ENCODE data around the gene PIGU.

GRCh38 chr20:34583544-34583943, 93.3 kb downstream of the PIGU start:
- no peak for TF ChIP-seq CTCF (IDR thresholded peaks at IDR 0.05)
- TF ChIP-seq, protein P1, sequence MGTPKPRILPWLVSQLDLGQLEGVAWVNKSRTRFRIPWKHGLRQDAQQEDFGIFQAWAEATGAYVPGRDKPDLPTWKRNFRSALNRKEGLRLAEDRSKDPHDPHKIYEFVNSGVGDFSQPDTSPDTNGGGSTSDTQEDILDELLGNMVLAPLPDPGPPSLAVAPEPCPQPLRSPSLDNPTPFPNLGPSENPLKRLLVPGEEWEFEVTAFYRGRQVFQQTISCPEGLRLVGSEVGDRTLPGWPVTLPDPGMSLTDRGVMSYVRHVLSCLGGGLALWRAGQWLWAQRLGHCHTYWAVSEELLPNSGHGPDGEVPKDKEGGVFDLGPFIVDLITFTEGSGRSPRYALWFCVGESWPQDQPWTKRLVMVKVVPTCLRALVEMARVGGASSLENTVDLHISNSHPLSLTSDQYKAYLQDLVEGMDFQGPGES (IDR thresholded peaks at IDR 0.05; ENCODE audit: low read depth, low read length) = no peak
